Hematopoietic multipotent progenitor cell treated with erythropoietin and hydrocortisone succinate and interleukin-3 and kit ligand, for 4 days (in vitro differentiated cells): ENCODE measurements around the gene ATP1A3.
"Not testable (repeated sequence)": the region's sequence is repeated elsewhere in the genome, so short reads cannot be mapped to it uniquely, and the experiment has no call there.

Source experiments
- DNase-seq: peaks from one replicate; pipeline ENCODE4 v3.0.0-alpha.2; 2015

ATP1A3 gene

DNA sequence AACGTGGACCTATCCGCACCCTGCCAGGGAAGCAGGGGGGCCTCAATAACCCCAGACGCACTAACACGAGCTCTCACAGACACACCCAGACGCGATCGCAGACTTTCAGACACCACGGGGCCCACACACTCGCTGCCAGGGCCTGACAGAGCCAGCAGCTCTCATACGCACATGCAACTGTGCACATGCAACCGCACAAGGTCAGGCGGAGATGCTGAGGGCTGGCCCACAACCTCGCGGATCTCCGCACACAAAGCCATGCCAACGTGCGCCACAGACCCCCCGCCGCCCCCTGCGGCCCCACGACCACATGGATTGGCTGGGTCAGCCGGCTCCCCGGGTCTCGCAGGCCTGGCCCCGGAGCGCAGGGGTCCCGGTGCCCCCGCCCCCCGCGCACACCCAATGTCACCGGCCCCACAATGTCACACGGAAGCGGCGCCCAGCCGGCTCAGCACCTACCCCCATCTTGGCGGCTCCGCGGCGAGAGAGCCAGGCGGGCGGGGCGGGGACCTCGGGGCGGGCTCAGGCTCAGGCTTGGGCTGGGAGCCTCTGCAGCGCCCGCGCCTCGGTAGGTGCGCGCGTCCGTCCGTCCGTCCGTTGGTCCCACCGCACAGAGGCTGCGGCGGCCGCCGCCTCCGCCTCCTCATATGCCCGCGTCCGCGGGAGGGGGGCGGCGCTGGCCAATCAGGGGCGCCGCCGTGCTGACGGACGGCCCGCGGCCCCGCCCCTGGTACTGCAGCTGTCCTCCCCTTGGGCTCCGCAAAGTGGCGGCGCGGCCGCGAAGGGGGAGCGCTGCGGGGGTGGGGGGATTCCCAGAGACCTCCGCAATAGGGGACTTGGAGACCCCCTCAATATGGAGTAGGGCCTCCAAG lies at the start of gene ATP1A3:
Gene ATP1A3, minus strand, starts transcription at position 619 of the 872 bp plus-strand sequence. Its CDS starts 154 bp downstream, at position 465.
- peak; percentile 81 for DNase-seq

DNA sequence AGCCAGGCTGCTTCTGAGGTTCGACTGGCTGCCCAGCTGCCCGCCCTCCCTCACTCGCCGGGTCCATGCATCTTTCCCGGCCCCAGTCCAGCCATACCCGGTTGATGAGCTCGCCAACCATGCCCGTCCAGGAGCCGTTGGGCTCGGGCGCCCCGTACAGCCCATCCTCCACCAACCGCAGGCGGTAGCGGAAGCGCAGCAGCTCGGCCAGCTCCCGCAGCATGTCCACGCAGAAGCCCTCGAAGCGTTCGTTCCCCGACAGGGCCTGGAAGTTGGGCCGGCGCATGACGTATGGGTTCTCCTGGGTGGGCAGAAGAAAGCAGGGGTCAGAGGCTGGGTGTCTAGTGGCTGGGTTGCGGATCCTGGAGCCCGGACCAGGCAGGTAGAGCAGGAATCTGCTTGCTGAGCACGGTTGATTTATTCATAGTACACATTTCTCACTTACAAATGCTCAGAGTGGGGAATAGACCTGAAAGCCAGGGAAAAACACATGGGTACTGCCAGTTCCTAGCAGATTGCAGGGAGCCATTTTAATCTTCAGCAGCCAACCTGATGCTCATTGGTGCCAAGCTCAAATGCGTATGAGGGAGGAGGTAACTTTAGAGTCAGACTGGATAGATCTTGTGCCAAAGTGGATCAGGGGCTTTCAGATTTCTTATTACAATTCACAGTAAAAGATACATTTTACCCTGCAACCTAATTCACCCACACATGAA lies 48.6 kb upstream of the ATP1A3 start:
- no peak for DNase-seq

- not testable (repeated sequence) for DNase-seq
These were observed 46.5 kb upstream of the ATP1A3 start for GRCh38 chr19:42040491-42040890.

DNA sequence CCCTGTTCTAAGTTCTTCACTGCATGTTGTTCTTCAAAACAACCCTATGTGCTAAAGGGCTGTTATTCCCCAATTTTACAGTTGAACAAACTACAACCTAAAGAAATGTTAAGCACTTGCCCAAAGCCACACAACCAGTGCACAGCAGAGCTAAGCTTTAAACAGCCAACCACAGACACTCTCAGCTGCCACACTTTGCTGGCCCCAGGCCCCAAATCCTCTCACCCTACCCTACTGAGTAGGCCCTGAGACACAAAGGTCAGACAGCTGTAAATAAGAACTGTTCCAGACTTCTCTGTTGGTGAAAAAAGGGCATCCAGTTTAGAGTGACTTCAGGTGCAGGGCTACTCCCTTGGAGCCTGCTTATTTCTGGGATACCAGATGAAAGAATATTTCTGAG lies 46.0 kb upstream of the ATP1A3 start:
- DNase-seq: no peak

- no peak for DNase-seq
These were observed 44.6 kb upstream of the ATP1A3 start for GRCh38 chr19:42038666-42039065.

DNA sequence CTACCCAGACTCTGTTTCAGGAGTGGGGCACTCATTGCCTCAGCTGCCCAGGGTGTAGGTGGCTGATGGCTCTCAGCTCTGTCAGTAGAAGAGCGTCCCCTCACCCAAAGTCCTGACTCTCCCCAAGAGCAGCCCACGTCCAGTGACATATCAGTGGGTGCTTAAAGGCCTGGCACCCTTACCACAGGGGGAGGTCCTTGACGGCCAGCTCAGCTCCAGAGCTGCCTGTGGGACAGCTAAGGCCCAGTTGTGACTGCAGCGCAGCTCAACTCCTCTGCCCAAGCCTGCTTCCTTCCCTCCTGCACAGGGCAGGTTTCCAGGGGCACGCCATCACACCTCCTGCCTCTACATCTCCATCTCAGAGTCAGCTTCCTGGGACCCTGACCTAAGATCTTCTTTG lies 43.6 kb upstream of the ATP1A3 start:
- DNase-seq: no peak

DNA sequence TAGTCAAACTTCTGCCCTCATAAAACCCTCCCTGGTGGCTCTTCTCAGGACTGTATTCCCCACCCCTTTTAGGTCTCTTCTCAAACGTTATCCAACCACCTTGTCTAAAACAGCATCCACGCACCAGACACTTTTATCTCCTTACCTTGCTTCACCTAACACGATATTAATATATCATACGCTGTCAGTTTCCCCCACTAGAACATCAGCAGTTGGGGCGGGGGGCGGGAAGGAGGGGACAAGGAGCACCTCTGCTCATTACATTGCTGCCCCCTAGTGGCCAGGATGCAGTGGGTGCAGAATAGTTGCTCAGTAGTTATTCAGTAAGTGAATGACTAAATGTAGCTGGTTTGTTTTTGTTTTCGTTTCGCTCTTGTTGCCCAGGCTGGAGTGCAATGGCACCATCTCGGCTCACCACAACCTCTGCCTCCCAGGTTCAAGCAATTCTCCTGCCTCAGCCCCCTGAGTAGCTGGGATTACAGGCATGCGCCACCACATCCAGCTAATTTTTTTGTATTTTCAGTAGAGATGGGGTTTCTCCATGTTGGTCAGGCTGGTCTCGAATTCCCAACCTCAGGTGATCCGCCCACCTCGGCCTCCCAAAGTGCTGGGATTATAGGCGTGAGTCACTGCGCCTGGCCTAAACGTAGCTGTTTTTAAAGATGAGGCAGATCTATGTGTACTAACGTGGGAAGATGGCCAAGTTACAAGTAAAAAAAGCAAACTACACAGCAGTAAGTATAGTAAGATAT lies 40.8 kb upstream of the ATP1A3 start:
- peak; percentile 86 for DNase-seq

GRCh38 chr19:42033413-42033812 lies 39.4 kb upstream of the ATP1A3 start:
- no peak for DNase-seq

- no peak for DNase-seq
These were observed 38.4 kb upstream of the ATP1A3 start for GRCh38 chr19:42032431-42032830.

GRCh38 chr19:42030645-42031440 lies 36.8 kb upstream of the ATP1A3 start:
- no peak for DNase-seq

- peak; percentile 35 for DNase-seq
These were observed 34.5 kb upstream of the ATP1A3 start for GRCh38 chr19:42028304-42029216.

GRCh38 chr19:42024622-42025111 lies 30.6 kb upstream of the ATP1A3 start:
- DNase-seq: no peak

GRCh38 chr19:42023943-42024260 lies 29.9 kb upstream of the ATP1A3 start:
- DNase-seq: no peak

- DNase-seq: peak; percentile 52
These were observed 29.3 kb upstream of the ATP1A3 start for GRCh38 chr19:42023121-42023942.

GRCh38 chr19:42022616-42023015 lies 28.6 kb upstream of the ATP1A3 start:
- no peak for DNase-seq

GRCh38 chr19:42021185-42021584 lies 27.2 kb upstream of the ATP1A3 start:
- no peak for DNase-seq

DNA sequence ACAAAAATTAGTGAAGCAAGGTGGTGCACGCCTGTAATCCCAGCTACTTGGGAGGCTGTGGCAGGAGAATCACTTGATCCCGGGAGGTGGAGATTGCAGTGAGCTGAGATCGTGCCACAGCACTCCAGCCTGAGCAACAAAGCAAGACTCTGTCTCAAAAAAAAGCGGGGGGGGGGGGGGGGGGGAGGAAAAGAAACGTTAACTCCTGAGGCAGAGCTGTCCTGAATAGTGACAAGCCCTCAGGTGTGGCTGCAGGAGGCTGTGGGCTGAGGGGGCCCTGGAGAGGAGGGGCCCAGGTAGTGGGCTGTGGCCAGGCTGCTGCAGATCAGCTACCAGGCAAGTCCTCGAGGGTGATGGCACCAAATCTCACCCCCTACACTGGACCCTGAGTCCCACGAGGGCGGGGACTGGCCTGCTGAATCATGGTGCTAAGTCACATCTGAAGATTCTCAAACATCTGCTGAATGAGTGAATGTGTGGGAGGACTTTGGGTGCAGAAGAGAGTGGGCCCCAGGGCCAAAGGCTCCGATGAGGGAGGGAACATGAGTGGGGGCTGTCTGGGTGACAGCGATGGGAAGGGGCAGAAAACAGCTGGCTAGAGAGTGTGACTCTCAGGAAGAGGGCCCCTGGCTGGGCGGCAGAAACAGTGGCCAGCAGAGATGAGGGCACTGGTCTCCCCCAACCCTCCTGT lies 24.6 kb upstream of the ATP1A3 start:
- DNase-seq: peak; percentile 15

DNA sequence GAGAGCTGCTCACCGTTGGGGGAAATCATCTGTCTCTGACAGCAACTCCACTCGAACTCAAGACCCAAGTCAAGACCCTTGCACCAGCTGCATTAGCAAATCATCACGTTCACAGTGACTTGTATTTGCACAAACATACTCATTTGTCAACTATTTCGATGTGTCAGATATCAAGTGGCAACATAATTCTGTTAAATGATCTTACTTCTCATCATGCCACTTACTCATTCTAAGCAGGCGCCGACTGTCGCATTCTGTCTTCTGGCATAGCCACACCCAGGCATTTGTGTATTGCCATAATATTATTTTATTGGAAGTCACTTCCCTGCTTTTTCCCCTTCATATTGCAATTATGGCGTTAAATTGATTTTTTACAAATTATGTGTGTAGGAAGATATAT lies 23.0 kb upstream of the ATP1A3 start:
- DNase-seq: no peak

DNA sequence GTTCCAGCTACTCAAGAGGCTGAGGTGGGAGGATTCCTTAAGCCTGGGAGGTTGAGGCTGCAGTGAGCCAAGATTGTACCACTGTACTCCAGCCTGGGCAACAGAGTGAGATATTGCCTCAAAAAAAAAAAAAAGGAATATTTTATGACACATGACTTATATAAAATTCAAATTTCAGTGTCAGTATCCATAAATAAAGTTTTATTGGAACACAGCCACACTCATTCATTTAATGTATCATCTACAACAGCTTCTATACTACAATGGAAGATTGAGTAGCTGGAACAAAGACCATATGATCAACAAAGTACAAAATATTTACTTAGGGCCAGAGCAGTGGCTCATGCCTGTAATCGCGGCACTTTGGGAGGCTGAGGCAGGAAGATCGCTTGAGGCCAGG lies 18.7 kb upstream of the ATP1A3 start:
- DNase-seq: not testable (repeated sequence)
